Kidney tubule cell (primary cell): Measurements from ENCODE around the gene TAS2R1.
"Not testable (repeated sequence)": the region's sequence is repeated elsewhere in the genome, so short reads cannot be mapped to it uniquely, and the experiment has no call there.

Source experiments
- DNase-seq: peaks from one replicate; pipeline ENCODE4 v3.0.0-alpha.2; 2018; ENCODE audit warnings: low spot score

Gene TAS2R1

DNA sequence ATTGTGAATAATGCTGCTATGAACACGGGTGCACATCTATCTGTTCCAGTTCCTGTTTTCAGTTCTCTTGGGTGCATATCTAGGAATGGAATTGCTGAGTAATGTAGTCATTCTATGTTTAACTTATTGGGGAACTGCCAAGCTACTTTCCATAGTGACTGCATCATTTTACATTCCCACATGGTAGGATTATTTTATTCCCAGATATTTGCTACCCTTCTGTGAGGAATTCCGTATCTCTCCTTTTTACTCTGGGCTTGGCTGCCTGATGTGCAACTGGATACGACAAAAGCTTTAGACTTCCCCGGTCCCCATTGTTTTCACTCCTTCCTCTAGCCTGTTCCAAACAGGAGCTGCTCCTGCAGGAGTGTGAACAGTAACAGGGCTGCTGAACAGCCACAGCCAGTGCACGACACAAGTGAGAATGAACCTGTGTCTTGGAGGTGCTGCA, 7.2 kb downstream of the TAS2R1 start:
- DNase-seq: peak; percentile 66

DNA sequence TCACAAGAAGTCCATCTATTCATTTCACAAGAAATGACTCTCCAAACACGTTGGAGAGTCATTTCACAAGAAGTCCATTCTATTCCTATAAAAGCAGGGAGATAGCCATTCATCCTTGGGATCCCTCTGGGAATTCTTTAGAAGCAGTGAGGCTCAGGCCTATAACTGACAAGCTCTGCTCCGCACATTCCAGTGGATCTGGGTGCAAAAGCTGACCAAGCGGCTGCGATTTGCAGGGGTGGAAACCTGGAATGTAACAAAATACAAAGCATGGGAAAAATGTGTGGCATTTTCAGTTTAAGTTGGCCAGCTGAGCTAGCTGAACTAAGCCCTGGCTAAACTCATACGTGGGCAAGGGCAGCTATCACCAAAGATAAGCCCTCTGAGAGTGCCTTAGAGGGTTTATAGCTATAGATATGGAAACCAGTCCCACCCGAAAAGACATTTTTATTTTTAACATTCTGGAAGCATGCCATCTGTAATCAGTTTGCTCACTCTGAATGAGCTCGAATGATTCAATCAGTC, 8.7 kb downstream of the TAS2R1 start:
- DNase-seq: peak; percentile 30

DNA sequence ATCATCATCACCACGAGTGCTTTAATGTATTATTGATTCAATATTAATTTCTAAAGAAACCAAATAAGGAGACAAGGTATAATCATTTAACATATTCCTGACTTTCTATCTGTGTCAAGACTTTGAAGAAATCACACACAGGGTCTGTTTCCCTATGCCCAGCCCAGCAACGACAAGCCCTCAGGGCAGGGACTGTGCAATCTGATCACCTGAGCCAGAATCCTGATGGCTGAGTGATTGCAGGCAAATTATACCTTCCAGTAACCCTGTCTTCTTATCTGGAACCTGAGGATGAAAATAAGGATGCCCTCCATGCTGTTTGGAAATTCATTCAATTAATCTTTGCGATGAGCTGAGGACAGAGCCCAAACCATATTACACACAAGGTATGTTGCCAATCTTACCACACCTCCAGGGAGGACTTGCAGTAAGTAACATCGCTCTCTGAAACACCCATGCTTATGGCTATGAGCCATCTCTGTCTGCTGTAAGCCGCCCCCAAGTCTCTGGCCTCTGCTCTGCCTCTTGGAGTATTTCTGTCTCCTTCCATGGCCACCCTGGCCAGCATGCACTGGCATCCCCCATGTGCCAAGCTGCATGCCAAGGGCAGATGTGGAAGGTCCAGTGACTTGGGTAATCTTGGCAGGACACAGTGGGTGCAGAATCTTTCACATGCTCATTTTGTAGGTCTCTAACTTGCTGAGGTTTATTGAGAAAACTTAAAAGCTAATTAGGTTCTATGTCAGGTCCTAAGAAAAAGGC, 10.6 kb downstream of the TAS2R1 start:
- DNase-seq: no peak

DNA sequence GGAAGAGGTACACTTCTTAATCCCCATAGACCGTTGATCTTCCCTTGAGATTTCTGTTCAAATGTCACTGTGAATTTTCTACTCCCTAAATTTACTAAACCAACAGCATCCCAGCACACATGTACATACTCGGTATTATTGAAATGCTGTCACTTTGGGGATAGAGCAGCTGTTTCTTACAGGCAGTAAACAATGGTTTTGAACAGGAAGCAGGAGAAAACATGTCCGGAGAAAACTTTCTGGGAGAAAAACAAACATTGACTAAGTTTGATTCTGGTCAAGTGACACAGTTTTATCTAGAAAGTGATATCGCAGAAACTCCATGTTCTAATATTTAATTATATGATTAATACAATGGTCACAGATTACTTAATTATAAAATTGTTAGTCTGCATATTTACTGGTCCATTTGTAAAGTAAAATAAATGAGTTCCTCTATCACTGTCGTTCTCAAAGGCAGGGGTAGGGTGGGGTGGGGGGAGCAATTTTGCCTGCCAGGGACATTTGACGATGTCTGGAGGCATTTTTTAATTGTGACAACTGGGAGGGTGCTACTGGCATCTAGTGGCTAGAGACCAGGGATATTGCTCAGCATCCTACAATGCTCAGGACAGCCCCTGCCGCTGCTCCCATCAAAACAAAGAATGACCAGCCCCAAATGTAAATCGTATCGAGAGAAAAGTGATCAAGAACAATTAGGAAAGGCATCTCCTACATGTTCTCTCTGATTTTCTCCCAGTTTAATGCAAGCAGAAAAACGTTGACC, 12.2 kb downstream of the TAS2R1 start:
- DNase-seq: no peak

DNA sequence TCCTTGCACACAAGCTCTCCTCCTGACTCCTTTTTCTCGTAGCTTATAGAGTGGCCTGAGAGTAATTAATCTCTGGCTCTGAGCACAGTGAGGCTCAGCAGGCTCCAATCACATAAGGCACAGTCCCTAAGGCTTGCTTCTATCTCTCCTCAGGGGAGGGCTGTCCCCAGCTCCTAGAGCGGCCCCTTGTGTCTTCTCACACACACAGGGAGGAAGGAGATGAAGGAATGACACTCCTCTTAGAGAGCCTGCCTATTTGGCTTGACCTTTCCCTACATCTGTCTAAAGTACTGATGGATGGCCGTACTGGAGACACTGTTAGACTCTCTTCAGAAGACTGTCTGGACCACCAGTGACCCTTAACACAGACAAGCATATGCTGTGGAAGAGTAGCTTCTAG, 12.9 kb downstream of the TAS2R1 start:
- DNase-seq: no peak

DNA sequence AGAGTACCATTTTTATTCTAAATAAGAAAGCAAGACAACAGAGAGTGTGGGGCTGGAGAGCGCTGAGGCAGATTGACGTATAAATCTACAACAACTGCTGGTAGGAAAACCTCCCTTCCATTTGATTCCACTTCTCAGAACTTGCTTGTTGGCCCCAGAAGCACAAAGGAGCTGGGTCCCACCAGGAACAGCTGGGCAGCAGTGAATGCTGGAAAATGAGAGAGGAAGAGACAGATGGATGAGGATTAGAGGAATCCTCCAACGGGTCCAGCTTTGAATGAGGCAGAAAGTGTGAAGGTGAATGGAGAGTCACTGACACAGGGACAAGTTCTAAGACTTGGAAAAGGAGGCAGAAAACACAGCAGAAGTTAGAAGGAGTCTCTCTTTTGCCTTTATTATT, 14.8 kb downstream of the TAS2R1 start:
- DNase-seq: no peak

DNA sequence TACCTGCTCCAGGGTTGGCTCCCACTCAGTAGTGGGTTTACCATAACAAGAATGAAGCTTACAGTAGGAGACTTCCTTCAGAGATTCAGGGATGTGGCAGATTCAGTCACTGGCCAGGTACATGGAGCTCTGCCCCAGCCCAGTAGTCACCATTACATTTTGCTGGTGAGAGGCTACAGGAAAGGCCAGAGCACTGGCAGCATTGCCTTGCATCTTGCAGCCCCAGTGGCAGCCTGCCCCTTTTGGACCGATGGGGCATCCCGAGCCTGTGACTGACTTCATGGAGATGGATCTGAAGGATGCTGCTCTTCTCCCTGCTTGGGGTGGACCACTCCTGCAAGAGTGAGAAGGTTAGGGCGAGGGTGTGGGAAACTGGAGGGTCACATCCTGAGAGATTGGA, 16.8 kb downstream of the TAS2R1 start:
- no peak for DNase-seq

DNA sequence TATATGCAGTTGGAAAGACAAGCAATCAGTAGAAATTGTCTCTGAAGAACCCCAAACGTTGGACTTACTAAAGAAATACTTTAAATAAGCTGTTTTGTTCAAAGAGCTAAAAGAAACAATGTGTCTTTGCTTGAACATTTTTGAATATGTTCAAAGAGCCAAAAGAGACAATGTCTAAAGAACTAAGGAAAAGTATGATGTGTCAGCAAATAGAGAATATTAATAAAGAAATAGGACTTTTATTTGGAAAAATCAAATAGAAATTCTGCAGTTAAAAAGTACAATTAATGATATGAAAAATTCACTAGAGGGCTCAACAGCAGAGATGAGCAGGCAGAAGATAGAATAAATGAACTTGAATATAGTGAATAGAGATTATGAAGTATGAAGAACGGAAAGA, 19.2 kb downstream of the TAS2R1 start:
- DNase-seq: no peak

DNA sequence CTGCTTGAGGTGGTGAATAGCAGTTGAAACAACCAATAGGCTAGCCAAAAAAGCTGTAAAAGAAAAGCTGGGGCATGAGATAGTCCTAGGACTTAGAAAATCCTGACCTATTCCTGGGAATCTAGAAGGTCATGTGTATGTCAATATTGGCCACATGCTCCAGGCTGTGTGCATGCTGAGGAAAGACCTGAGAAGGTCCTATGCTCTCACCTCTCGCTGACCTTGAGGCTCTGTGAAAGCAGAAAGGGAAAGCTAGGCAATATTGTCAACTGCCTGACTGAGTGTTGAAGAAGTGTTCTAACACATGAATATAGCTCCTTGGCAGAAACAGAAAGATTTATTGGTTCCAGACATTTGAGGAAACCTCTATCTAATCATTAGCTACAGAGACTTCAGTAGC, 19.8 kb downstream of the TAS2R1 start:
- DNase-seq: no peak

DNA sequence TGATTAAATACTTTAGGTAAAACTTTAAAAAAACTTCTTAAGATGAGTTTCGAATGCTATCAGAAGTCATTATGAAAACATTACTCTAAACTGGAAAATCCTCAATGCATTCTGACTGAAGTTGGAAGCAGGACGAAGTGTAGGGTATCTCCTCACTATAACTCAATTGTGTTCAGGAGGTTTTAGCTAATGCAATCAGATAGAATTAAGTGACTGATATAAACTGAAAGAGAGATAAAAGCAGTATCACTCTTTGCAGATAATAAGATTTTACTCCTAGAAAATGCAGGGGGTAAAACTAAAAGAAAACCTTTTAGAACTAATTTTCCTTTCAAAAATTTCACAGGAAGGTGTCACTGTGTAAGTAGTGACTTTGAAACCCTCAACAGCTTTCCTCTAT, 22.1 kb downstream of the TAS2R1 start:
- no peak for DNase-seq

DNA sequence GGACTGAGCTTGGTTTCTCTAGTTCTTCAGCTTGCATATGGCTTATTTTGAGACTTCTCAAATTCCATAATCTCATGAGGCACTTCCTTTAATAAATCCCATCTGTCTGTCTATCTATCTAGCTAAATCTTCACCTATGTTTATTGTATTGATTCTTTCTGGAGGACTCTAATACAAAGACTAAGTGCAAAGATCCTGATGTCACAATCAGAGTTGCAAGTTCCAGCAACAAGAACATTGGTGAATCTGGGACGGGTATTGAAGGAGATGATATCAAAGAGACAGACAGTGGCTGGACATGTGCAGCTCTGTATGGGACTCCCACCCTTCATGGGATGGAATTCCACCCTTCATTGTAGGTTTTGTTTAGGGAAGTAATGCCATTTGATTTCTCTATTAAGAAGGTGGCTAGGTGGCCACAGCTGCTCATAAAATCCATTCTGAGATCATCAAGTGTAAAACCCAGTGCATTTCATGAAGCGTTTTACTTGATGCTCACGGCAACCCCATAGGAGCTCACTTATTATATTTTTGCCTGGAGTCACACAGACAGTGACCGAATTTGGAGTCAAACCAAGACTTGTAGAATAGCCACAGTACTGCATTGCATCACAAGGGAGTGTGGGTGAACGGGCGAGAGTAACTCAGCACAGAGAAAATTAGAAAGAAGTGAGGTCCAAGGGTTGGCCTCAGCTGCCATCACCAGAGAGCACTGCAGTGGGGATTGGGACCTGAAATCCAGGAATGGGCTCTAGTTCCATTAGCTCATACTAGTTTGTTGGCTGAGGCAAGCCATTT, 24.9 kb downstream of the TAS2R1 start:
- DNase-seq: no peak

DNA sequence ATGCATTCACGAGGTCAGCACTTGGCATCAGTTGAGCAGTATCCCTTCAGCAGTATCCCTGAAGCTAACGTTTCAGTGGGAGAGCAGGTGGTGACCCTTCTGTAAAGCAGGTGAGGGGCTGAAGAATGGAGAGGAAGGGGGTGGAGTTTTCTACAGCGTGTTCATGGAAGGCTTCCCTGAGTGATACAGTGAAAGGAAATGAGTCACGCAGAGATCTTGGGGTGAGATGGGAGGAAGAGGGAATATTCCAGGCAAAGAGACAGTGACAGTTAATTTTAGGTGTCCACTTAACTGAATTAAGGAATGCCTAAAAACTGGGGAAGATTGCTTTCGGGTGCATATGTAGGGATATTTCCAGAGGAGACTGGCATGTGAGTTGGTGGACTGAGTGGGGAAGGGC, 25.7 kb downstream of the TAS2R1 start:
- DNase-seq: peak; percentile 15

DNA sequence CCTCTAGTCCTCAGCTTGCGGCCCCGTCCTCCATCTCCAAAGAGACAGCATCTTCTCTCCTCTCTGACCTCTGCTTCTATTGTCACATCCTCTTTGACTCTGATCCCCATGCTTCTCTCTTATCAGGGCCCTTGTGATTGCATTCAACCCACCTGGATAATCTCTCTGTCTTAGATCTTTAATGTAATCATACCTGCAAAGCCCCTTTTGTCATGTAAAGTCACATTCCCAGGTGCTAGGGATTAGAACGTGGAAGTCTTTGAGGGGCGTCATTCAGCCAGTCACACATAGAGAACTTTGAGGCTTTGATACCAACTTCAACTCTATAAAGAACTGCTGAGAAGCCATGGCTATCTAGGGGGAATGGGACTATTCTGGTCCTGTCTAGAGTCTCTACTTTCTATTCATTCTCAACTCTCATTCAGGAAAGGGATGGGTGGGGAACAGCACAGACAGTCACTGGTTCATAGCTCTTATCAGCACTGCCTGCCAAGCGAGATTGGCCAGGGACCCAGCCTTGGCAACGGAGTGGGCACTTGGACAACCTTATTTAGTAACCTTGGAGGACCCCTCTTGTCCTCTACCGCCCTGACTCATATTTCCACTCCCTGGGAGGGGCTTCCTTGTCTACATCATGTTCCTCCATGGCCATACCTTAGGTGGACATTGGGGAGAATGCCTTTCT, 29.0 kb downstream of the TAS2R1 start:
- no peak for DNase-seq

DNA sequence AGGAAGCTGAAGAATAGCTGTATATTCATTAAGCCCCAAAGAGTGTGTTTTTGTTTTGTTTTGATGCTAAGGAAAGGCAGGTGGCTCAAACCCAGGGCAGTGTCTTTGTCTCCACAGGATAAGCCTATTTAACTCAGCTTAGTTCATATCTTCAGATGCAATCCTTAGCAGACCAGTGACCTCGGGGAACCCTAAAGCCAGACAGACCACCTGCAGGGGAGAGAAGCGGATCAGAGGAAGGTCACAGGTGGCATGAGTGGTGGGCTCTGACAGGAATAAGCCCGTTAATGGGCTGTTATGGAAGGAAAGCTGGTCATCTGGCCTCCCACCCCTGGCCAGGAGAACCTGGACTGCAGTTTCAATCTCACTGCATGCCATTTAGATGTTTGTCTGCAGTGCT, 30.8 kb downstream of the TAS2R1 start:
- DNase-seq: no peak

DNA sequence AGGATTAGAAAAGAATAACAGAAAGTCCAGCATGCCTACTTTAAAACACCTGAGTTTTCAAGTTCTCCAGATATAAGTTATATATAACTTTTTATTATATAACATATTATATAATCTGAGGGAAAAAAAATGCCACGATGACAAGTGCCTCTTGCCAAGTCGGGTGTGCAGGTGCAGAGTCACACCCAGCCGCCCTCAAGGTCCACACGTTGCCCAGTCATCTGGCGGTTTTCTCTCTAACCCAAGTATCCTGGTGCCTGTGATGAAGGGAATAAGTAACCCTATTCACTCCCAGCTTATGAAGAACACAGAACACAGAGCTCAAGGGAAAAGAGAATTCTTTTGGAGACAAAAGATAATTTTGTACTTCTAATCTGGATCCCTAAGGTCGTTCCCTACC, 31.8 kb downstream of the TAS2R1 start:
- not testable (repeated sequence) for DNase-seq

DNA sequence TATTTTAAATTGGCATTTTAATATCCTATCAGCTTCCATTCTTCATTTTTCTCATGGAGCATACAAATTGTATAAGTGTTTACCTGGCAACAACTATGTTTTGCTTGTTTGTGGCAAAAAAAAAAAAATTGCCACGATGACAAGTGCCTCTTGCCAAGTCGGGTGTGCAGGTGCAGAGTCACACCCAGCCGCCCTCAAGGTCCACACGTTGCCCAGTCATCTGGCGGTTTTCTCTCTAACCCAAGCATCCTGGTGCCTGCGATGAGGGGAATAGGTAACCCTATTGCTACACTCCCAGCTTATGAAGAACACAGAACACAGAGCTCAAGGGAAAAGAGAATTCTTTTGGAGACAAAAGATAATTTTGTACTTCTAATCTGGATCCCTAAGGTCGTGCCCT, 32.8 kb downstream of the TAS2R1 start:
- DNase-seq: not testable (repeated sequence)

DNA sequence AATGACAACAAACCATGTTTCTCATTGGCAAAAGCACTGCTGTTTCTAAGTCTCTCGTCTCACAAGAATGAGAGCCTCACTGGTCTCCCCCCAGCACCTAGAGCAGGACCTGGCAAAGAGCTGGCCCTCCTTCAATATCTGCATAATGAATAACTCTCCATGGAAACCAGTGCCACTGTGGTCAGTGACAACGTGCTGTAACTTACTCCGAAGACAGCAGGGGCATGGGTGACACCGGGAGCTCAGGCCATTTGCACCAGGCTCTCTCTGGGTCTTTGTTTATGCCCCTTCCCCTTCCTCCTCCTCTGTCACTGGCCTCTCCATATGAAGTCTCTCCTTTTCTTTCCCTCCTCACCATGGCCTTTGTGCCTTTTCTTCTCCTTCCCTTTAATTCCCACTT, 33.3 kb downstream of the TAS2R1 start:
- no peak for DNase-seq

DNA sequence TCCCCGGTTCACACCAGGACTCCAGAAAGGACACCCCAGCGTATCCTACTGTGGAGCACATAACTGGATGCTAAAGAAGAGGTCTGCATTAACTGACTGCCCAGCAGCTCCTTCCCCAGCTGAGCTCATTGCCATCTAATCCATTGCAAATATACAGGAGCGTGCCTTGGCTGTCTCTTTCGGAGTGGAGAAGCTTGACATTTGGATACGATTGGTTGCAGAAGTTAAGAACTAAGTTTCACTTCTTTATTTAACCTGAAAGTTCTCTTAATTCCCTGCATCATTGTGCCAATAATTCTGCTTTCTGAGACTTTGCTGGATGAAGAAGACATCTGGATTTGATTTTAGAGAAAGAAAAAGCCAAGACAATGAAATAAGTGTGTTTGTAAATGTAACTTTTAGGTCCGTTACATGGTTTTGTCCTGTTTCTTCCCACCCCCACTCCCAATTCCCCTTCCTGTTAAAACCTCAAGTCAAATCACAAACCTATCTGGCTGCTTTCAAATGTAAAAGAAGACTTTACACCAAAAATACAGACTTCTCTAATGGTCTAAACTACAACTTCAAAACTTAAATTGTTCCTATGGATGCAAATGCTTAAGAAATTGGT, 33.9 kb downstream of the TAS2R1 start:
- DNase-seq: no peak

DNA sequence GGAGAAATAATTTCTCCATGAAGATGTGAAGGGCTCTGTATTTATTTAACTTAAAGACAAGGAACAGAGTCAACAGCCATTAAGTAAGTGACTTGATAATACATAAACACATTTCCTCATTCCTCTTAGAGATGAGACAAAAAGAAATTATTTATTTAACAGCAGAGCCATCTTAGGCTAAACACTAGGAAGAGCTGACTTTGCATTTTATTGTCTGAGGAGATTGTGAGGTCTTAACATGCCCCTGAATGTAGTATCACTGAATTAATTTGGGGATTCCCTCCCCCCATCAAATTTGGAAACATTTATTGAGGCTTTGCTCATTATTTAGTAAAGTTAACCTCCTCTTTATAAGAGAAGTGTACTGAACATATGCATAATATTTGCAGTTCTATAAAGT, 35.2 kb downstream of the TAS2R1 start:
- DNase-seq: no peak

DNA sequence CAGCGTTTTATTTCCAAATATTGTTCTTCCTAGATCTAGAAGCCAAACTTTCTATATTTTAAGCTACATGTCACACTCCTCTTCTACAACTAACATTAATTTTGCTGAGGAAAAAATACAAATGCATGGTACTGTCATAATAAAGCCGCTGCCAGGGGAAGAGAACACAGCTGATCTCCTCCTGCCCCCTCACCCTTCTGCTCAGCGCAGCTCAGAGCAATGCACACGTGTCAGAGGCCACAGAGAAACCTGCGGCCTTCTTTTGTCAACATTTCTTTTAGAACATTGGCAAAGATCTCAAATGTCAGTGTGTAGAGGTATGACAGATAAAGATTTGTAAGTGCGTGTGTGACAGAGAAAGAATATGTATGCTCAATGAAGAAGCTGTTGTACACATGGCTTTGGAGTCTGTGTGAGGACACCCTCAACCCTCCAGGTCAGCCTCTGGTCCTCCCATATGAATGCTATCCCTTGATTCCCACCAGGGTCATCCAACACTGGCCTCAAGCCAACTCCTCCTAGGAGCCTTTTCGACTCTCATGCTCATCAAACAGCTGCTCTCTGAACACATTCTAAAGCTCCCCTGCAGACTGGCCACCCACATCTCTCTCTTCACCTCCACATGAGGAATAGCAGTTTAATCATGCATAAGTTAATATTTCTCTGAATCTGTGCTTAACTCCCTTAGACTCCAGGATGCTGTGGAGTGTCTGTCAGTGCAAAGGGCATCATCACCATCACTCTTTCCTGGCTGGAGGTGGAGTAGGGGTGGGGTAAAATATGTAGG, 40.9 kb downstream of the TAS2R1 start:
- DNase-seq: no peak

DNA sequence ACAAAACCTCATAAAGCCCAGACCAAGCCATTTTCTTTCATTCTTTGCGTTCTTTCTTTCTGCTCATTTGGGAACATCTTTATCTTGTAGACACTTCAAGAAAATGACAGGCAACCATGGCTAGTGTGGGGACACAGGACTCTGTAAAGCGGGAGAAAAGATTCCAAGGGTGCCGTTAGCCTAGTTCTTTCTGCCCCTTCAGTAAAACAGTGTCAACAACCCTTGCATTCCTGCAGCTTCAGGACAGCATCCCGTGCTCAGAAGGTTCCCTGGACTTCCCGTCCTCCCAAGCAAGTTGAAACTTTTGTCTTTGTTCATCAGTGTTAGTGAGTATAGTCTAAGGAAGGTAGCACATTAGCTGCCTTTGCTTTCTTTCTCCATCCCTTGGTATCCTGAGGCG, 41.9 kb downstream of the TAS2R1 start:
- DNase-seq: no peak
